ENCODE measurements around the gene SLC4A1. TPM values are rescaled to one million over a fixed set of nuclear protein-coding genes. Genes with fewer than 3 reads are reported as not detected.

The SLC4A1 gene
- polyA plus RNA-seq, 1 of the 3 experiments (the other 2 are of a cell fraction) = not detected

DNA sequence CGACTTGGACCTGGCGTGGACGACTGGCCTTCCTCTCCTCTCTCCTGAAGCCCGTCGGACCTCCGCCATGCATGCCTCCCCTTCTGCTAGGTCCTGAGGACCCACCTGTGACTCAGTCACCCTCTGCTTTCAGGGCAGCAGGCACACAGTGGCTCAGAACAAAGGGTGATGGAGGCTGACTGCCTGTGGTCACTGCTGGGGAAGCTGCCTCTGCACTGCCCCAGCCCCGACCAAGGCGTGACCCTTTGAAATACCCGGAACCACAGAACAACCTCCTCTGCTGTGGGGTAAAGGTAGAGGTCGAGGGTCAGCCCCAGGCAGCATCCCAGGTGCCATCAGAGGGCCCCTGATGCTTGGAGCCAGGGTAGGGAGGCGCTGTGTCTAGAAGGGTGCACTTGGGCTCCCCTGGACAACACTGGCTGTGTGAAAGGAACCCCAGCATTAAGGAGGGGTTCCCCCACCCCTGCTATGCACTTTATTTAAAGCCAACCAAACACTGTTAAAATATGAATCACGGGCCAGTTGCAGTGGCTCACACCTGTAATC lies 12.5 kb upstream of the SLC4A1 start:
- WGBS (ENCODE audit: low lambda C conversion rate) = 67% methylated on average over 12 of the region's 12 CpGs
- no peak overlapping the region for H3K4me2 ChIP-seq
- CTCF ChIA-PET = interaction anchor here (0.6 to 0.7 kb wide), 2 partner anchors 21 to 492 kb away, joined by 3 read pairs; no protein-coding TSS in a partner anchor
- H3K4me3 ChIP-seq (ENCODE audit: low read depth in 2 of 2, low read length in 1 of 2) = no peak overlapping the region
- TF ChIP-seq RCOR1 (IDR thresholded peaks at IDR 0.05; ENCODE audit: low read length) (no peak), RXRA (IDR thresholded peaks at IDR 0.05; ENCODE audit: borderline replicate concordance, low read depth) (no peak), CHD2 (IDR thresholded peaks at IDR 0.05; ENCODE audit: low read length, partially characterized antibody) (no peak)
- no peaks in the 10 kb centered on the region for H3K79me2 ChIP-seq (ENCODE audit: insufficient read depth)
- H4K20me1 ChIP-seq (ENCODE audit: insufficient read depth) = no peaks in the 10 kb centered on the region
- no peaks in the 10 kb centered on the region for H3K9me3 ChIP-seq
- no peak overlapping the region for H3K9ac ChIP-seq
- no peak overlapping the region for H2AFZ ChIP-seq (ENCODE audit: low read depth)
- POLR2A ChIA-PET = no interaction called here
- H3K27ac ChIP-seq (ENCODE audit: low read depth in 2 of 2, low read length in 1 of 2) = no peak overlapping the region
- H3F3A ChIP-seq (replicated peaks; ENCODE audit: insufficient read depth) = no peaks in the 10 kb centered on the region
- DNase-seq = no peak
- no peaks in the 10 kb centered on the region for H3K36me3 ChIP-seq (replicated peaks in 1 of 2; ENCODE audit: control insufficient read depth in 1 of 2, insufficient read depth in 2 of 2, low read length in 1 of 2)
- no peaks in the 10 kb centered on the region for H3K9me2 ChIP-seq
- no peaks in the 10 kb centered on the region for H3K4me1 ChIP-seq (ENCODE audit: control insufficient read depth in 1 of 2, insufficient read depth in 2 of 2, low read depth in 1 of 2, low read length in 1 of 2)
- H3K27me3 ChIP-seq (ENCODE audit: insufficient read depth) = peaks cover under 1% of the 10 kb centered on the region; the same call in 1 of the 2 replicates

DNA sequence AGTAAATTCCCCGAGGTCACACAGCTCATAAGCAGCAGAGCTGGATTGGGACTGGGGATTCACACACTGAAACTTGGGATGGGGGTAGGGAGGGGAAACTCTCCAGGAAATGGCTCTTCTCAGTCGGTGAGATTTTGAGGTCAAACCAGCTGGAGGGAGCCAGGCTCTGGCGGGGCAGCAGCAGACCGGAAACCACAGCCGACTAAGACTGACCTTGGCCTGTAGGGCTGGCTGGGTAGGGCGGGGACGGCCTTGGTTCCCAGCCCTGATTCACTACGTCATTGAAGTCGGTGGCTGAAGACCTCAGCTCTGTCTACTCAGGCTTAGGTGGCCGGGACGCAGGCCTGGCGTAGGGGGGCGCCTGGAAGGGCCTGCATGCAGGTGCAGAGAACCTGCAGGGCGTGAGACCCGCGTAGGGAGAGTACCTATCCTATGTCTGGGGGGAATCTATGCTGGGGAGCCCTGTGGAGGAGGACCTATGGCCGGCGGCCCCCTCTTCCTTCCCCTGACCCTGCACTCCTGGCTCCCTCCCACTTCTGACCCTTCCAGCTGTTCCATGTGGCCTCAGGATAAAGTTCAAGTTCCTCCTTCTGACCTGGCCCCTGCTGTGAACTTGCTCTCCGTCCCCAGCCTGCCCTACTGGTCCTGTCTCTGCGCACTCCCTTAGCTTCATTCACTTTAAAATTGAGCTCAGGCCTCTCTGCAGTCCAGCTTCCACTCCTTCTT lies 11.9 kb upstream of the SLC4A1 start:
- H3K27me3 ChIP-seq (ENCODE audit: insufficient read depth) = peaks cover 4% of the 10 kb centered on the region; the same call in 1 of the 2 replicates
- H3K9me3 ChIP-seq = no peaks in the 10 kb centered on the region
- no peaks in the 10 kb centered on the region for H3K9me2 ChIP-seq
- no peak overlapping the region for H3K9ac ChIP-seq
- TF ChIP-seq SMC3 (IDR thresholded peaks at IDR 0.05; ENCODE audit: low read depth, low read length) = no peak
- TF ChIP-seq ELF1 (IDR thresholded peaks at IDR 0.05) = no peak
- TF ChIP-seq MEF2A (IDR thresholded peaks at IDR 0.05; ENCODE audit: borderline replicate concordance, low read depth) = no peak
- no peak for TF ChIP-seq FOSL2 (IDR thresholded peaks at IDR 0.05; ENCODE audit: borderline replicate concordance, low read depth)
- no peak for TF ChIP-seq RAD21 (IDR thresholded peaks at IDR 0.05; ENCODE audit: low read length)
- no peak for TF ChIP-seq FOXJ3 (CRISPR knock-in tag; IDR thresholded peaks at IDR 0.05)
- TF ChIP-seq CHD2 (IDR thresholded peaks at IDR 0.05; ENCODE audit: low read length, partially characterized antibody) = no peak
- no peak for TF ChIP-seq RXRA (IDR thresholded peaks at IDR 0.05; ENCODE audit: borderline replicate concordance, low read depth)
- no peak for TF ChIP-seq TCF12 (IDR thresholded peaks at IDR 0.05)
- no peak for TF ChIP-seq TEAD4 (IDR thresholded peaks at IDR 0.05; ENCODE audit: borderline replicate concordance, insufficient read depth)
- TF ChIP-seq, protein P1, sequence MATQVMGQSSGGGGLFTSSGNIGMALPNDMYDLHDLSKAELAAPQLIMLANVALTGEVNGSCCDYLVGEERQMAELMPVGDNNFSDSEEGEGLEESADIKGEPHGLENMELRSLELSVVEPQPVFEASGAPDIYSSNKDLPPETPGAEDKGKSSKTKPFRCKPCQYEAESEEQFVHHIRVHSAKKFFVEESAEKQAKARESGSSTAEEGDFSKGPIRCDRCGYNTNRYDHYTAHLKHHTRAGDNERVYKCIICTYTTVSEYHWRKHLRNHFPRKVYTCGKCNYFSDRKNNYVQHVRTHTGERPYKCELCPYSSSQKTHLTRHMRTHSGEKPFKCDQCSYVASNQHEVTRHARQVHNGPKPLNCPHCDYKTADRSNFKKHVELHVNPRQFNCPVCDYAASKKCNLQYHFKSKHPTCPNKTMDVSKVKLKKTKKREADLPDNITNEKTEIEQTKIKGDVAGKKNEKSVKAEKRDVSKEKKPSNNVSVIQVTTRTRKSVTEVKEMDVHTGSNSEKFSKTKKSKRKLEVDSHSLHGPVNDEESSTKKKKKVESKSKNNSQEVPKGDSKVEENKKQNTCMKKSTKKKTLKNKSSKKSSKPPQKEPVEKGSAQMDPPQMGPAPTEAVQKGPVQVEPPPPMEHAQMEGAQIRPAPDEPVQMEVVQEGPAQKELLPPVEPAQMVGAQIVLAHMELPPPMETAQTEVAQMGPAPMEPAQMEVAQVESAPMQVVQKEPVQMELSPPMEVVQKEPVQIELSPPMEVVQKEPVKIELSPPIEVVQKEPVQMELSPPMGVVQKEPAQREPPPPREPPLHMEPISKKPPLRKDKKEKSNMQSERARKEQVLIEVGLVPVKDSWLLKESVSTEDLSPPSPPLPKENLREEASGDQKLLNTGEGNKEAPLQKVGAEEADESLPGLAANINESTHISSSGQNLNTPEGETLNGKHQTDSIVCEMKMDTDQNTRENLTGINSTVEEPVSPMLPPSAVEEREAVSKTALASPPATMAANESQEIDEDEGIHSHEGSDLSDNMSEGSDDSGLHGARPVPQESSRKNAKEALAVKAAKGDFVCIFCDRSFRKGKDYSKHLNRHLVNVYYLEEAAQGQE (IDR thresholded peaks at IDR 0.05; ENCODE audit: low read depth, low read length) = no peak
- TF ChIP-seq MXI1 (IDR thresholded peaks at IDR 0.05; ENCODE audit: low read depth, low read length) = no peak
- TF ChIP-seq, protein P2, sequence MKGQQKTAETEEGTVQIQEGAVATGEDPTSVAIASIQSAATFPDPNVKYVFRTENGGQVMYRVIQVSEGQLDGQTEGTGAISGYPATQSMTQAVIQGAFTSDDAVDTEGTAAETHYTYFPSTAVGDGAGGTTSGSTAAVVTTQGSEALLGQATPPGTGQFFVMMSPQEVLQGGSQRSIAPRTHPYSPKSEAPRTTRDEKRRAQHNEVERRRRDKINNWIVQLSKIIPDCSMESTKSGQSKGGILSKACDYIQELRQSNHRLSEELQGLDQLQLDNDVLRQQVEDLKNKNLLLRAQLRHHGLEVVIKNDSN (IDR thresholded peaks at IDR 0.05; ENCODE audit: borderline replicate concordance, low read depth) = no peak
- TF ChIP-seq EP300 (IDR thresholded peaks at IDR 0.05; ENCODE audit: borderline replicate concordance in 1 of 2, low read depth in 1 of 2, low read length in 1 of 2) = no peak
- TF ChIP-seq NFIC (IDR thresholded peaks at IDR 0.05; ENCODE audit: borderline replicate concordance) = no peak
- POLR2A ChIA-PET = no interaction called here
- no peak overlapping the region for H3K27ac ChIP-seq (ENCODE audit: low read depth in 2 of 2, low read length in 1 of 2)
- CTCF ChIA-PET = no interaction called here
- DNase-seq = no peak
- no peaks in the 10 kb centered on the region for H3K4me1 ChIP-seq (ENCODE audit: control insufficient read depth in 1 of 2, insufficient read depth in 2 of 2, low read depth in 1 of 2, low read length in 1 of 2)
- no peak overlapping the region for H3K4me2 ChIP-seq
- H3K36me3 ChIP-seq (replicated peaks in 1 of 2; ENCODE audit: control insufficient read depth in 1 of 2, insufficient read depth in 2 of 2, low read length in 1 of 2) = no peaks in the 10 kb centered on the region
- no peaks in the 10 kb centered on the region for H4K20me1 ChIP-seq (ENCODE audit: insufficient read depth)
- H3K79me2 ChIP-seq (ENCODE audit: insufficient read depth) = no peaks in the 10 kb centered on the region
- H2AFZ ChIP-seq (ENCODE audit: low read depth) = no peak overlapping the region
- WGBS (ENCODE audit: low lambda C conversion rate) = 69% methylated on average over 14 of the region's 20 CpGs
- no peaks in the 10 kb centered on the region for H3F3A ChIP-seq (replicated peaks; ENCODE audit: insufficient read depth)
- H3K4me3 ChIP-seq (ENCODE audit: low read depth in 2 of 2, low read length in 1 of 2) = no peak overlapping the region
